WERI-Rb-1 (cell line): ENCODE measurements around the gene ATN1.

Source experiments
- DNase-seq: peaks from one replicate; pipeline ENCODE4 v3.0.0-alpha.2; 2020
- H3K27ac ChIP-seq: fragments of 250-450 bp; sonication (Bioruptor Pico); 2 replicates; pipeline ENCODE4 v1.5.1; 2020; ENCODE audit warnings: mild to moderate bottlenecking, moderate library complexity
- H3K27me3 ChIP-seq: fragments of 250-450 bp; sonication (Bioruptor Pico); 2 replicates; pipeline ENCODE4 v1.5.1; 2021; ENCODE audit warnings: mild to moderate bottlenecking, low read depth, moderate library complexity; ENCODE audit not compliant: insufficient read depth, severe bottlenecking
- H3K36me3 ChIP-seq: fragments of 250-450 bp; sonication (Bioruptor Pico); 2 replicates; pipeline ENCODE4 v1.5.1; 2020; ENCODE audit warnings: mild to moderate bottlenecking, moderate library complexity
- H3K4me3 ChIP-seq: 2 replicates; pipeline ENCODE4 v1.5.1; 2011; ENCODE audit warnings: low read depth, mild to moderate bottlenecking, control low read depth, low read length
- H3K9me3 ChIP-seq: fragments of 250-450 bp; sonication (Bioruptor Pico); 2 replicates; pipeline ENCODE4 v1.5.1; 2021; ENCODE audit warnings: mild to moderate bottlenecking, moderate library complexity; ENCODE audit not compliant: severe bottlenecking
- CTCF ChIP-seq: IDR thresholded peaks from 2 replicates; pipeline ENCODE4 v1.5.1; 2011; ENCODE audit warnings: low read depth, mild to moderate bottlenecking, control low read depth, inconsistent platforms, low read length

ATN1 gene

GRCh38 chr12:6914246-6914946 is 13.4 kb upstream of the ATN1 start, which contains the start of gene ENO2:
Gene ENO2 (plus strand): TSS chr12:6914580. CDS start chr12:6915833, 1,253 bp downstream.
- peak; percentile 75 for DNase-seq
- H3K9me3 ChIP-seq, result no peaks in the 10 kb centered on the region
- TF ChIP-seq CTCF, result no peak
- H3K27me3 ChIP-seq, result no peaks in the 10 kb centered on the region
- peak within 1 kb of the TSS; percentile 78 for H3K4me3 ChIP-seq
- H3K27ac ChIP-seq, result peak within 1 kb of the TSS; percentile 89
- H3K36me3 ChIP-seq, result peaks cover 45% of the 10 kb centered on the region

- H3K27ac ChIP-seq, result peak overlapping the region; percentile 89
- no peak for TF ChIP-seq CTCF
- peaks cover 51% of the 10 kb centered on the region for H3K36me3 ChIP-seq
- peak overlapping the region; percentile 78 for H3K4me3 ChIP-seq
- DNase-seq, result peak; percentile 96
- no peaks in the 10 kb centered on the region for H3K27me3 ChIP-seq
- H3K9me3 ChIP-seq, result no peaks in the 10 kb centered on the region
These were observed 12.6 kb upstream of the ATN1 start for GRCh38 chr12:6914947-6915788.

DNA sequence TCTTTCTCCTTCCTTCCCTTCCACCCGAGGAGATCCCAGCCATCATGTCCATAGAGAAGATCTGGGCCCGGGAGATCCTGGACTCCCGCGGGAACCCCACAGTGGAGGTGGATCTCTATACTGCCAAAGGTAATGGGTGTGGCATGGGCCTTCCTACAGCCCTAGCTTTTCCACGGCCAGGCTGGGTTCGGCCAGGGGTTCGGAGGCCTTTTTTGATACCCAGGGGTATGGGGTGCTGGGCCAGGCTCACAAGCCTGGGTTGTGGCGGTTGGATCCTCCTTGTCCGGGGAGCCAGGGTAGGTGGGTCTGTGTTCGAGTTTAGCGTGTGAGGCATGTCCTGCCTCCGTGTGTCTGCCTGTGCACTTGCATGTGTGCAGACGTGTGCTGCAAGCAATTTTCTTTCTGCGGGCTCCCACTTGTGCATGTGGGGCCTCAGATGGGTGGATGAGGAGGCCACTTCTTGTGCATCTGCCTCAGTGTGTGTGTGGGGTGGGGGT is 11.9 kb upstream of the ATN1 start:
- no peaks in the 10 kb centered on the region for H3K9me3 ChIP-seq
- DNase-seq, result no peak
- H3K27me3 ChIP-seq, result no peaks in the 10 kb centered on the region
- TF ChIP-seq CTCF, result no peak
- H3K36me3 ChIP-seq, result peaks cover 57% of the 10 kb centered on the region
- H3K4me3 ChIP-seq, result peak overlapping the region; percentile 78
- H3K27ac ChIP-seq, result peak overlapping the region; percentile 76

GRCh38 chr12:6916426-6917200 is 11.1 kb upstream of the ATN1 start:
- Histone ChIP-seq H3K27ac (peak overlapping the region; percentile 76; the same call in 1 of the 2 replicates), H3K36me3 (peaks cover 65% of the 10 kb centered on the region), H3K27me3 (no peaks in the 10 kb centered on the region), H3K9me3 (no peaks in the 10 kb centered on the region), H3K4me3 (peak overlapping the region; percentile 78)
- TF ChIP-seq CTCF, result no peak
- no peak for DNase-seq

DNA sequence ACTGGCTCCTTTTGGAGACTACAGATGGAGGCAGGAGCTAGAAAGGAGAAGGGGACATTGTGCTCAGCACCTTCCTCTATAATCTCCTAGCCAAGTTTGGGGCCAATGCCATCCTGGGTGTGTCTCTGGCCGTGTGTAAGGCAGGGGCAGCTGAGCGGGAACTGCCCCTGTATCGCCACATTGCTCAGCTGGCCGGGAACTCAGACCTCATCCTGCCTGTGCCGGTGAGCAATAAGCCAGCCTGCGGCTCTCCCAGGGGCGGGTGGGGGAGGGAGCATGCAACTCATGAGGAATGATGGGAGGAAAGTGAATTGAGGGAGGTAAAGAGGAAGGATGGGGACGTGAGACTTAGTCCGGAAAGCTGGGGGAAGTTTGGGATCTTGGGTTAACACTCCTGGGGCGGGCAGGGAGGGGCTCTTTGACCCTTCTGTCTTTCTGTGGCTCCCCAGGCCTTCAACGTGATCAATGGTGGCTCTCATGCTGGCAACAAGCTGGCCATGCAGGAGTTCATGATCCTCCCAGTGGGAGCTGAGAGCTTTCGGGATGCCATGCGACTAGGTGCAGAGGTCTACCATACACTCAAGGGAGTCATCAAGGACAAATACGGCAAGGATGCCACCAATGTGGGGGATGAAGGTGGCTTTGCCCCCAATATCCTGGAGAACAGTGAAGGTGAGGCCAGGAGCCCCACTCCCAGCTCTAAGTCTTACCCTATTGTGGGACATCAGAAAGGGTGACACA is 10.1 kb upstream of the ATN1 start:
- DNase-seq, result no peak
- Histone ChIP-seq H3K27me3 (no peaks in the 10 kb centered on the region), H3K9me3 (no peaks in the 10 kb centered on the region), H3K4me3 (no peak overlapping the region), H3K36me3 (peaks cover 75% of the 10 kb centered on the region), H3K27ac (no peak overlapping the region)
- no peak for TF ChIP-seq CTCF
